ENCODE data around the gene UBR3. TPM values are rescaled to one million over a fixed set of nuclear protein-coding genes. Genes with fewer than 3 reads are reported as not detected.
"Not testable (repeated sequence)": the region's sequence is repeated elsewhere in the genome, so short reads cannot be mapped to it uniquely, and the experiment has no call there.

UBR3 gene
- polyA plus RNA-seq, 1 donor, result 50.0 TPM

DNA sequence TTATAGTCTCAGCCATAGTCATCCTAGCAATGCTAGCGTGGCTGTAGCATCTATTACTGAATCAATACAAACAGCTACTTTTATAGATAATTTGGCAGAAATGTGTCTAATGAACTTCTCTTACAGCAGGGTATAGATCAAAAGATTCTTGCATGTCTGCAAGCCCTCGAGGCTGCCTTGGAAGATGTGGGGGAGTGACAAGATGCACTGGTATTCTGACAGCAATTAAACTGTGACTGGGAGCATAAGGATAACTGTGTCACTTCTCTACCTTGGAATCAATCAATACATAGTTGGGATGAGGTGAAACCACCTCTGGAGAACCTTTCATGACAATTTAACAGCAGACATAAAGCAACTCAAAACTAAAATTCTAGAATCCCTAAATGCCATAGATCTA, 291.4 kb downstream of the UBR3 start:
- no peak for DNase-seq

- not testable (repeated sequence) for DNase-seq
Measured at GRCh38 chr2:170119326-170119725, 292.1 kb downstream of the UBR3 start.

- DNase-seq, result no peak
Measured at GRCh38 chr2:170121689-170122088, 294.4 kb downstream of the UBR3 start.

DNA sequence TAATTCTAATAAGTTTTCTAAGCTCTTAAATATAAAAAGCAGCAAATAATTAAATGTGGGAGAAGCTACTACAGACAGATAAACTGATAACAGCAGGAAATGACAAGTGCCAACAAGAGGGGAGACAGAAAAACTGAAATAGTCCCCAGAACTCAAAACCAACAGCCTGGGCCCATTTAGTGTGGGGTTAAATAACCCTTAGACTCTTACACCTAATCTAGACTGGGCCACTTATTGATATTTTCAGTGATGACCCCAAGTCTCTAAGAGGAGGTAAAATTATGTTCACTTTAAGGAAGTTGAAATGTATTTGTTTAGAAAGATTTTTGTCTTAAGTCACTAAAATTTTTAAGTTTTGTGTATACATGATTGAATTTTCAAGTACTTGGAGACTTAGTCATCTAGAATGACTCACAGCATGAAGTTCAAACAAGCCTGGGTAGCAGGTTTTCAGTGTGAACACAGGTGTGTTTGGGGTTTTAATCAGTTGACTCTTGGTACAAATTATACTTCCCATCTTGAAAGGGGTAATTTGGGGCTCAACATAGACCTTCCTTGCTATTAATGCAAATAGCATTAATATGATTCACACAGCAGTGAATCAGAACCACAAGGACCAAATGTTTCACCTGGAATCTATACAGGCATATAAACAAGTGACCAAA, 295.8 kb downstream of the UBR3 start:
- no peak for DNase-seq

DNA sequence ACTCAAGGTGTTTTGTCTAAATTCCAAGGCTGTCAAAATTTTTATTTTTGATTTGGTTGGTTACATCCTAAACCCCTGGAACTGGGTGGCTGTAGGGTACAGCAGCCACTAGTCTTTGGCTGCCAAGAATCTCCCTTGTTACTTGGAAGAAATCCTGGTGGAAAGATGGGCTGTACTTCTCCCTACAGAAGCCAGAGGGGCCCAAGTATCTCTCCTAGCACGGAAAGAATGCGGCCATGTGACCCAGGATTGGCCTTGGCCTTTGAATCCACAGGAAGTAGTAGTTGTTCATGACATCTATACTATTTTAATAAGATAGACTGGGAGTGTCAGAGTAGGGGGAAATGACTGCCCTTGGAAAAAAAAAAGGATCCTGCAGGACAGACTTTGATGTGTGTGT, 296.3 kb downstream of the UBR3 start:
- DNase-seq, result no peak

DNA sequence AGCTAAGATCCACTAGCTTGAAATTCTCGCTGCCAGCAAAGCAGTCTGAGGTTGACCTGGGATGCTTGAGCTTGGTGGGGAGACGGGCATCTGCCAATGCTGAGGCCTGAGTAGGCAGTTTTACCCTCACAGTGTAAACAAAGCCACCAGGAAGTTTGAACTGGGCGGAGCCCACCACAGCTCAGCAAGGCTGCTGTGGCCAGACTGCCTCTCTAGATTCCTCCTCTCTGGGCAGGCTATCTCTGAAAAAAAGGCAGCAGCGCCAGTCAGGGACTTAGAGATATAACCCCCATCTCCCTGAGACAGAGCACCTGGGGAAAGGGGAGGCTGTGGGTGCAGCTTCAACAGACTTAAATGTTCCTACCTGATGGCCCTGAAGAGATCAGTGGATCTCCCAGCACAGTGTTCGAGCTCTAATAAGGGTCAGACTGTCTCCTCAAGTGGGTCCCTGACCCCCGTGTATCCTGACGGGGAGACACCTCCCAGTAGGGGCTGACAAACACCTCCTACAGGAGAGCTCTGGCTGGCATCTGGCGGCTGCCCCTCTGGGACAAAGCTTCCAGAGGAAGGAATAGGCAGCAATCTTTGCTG, 299.0 kb downstream of the UBR3 start:
- DNase-seq, result not testable (repeated sequence)

Other genes starting within 250 kb of the UBR3 start
- gene PPIG, start 243.1 kb upstream of the UBR3 start, polyA plus RNA-seq (ENCODE audit: insufficient read length), result 44.8 TPM
- not detected for gene CFAP210, start 133.0 kb upstream of the UBR3 start, polyA plus RNA-seq (ENCODE audit: insufficient read length)
- 4.1 TPM for gene PHOSPHO2, start 133.0 kb upstream of the UBR3 start, polyA plus RNA-seq (ENCODE audit: insufficient read length)
- gene KLHL23, start 93.6 kb upstream of the UBR3 start, polyA plus RNA-seq (ENCODE audit: insufficient read length), result 25.5 TPM
- 97.3 TPM for gene SSB, start 28.6 kb upstream of the UBR3 start, polyA plus RNA-seq (ENCODE audit: insufficient read length)
- gene METTL5, start 2.5 kb upstream of the UBR3 start, polyA plus RNA-seq (ENCODE audit: insufficient read length), result 50.8 TPM